Right lobe of liver (tissue), 4 donors: Measurements from ENCODE around the gene SLC9A6.

Experiments used
- POLR2A ChIP-seq: fragments of 450-650 bp; IDR thresholded peaks from one replicate; pipeline ENCODE4 v1.6.1; 2017; ENCODE audit warnings: antibody characterized with exemption, mild to moderate bottlenecking
- TF ChIP-seq, protein P1 (sequence below), 4 donors: fragments of 200-600 bp in 3 of 4; fragments of 450-650 bp in 1 of 4; IDR thresholded peaks; one replicate each; pipeline versions ENCODE4 v1.5.1 to v1.8.0; 2016 to 2022; ENCODE audit warnings: antibody characterized with exemption in 4 of 4, mild to moderate bottlenecking in 2 of 4
- donor health status: DM: no; HTN: no; CAD: no.
- donor health status: DM: no; HTN: no; CAD: no.
- donor health status: DM: no; HTN: yes; CAD: no.

DNA sequence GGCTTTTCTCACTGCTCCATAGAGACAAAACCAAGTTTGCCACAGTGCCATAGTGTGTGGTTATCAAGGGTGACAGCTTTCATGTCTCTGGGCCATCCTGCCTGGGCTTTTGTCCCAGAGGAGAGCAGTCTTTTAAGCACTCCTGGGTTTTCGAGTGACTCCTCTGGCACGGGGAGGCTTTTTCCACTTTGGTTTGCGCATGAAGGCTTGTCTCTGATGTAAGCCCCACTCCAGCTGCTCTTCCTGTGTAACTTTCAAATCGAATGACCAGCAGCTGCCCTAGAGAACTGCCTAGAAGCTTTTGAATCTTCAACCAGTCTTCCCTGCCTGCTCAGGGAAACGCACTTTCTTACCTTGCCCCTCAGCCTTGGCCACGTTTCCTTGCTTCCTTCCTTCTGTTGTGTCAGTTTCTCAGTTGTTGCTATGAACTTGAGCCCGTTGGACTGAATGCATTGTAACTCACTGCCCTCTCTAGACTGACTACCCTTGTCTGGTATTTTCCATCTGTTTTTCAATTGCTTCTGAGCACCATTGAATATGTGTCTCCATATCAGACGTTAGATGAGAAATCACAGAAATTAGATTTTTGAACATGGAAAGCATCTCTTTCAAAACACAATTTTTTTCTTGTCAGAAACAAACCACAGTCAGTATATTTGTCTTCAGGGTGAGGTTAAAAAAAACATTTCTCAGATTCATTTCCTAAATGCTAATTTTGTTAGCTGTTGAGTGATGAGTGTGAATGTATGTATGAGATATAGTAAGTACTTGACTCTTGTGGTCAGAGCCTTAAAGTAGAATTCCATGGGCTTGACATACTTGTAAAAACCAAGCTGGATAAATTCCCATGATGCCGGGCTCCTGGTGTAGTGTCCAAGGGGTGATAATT is 45.3 kb downstream of the SLC9A6 start:
- TF ChIP-seq, protein P1, sequence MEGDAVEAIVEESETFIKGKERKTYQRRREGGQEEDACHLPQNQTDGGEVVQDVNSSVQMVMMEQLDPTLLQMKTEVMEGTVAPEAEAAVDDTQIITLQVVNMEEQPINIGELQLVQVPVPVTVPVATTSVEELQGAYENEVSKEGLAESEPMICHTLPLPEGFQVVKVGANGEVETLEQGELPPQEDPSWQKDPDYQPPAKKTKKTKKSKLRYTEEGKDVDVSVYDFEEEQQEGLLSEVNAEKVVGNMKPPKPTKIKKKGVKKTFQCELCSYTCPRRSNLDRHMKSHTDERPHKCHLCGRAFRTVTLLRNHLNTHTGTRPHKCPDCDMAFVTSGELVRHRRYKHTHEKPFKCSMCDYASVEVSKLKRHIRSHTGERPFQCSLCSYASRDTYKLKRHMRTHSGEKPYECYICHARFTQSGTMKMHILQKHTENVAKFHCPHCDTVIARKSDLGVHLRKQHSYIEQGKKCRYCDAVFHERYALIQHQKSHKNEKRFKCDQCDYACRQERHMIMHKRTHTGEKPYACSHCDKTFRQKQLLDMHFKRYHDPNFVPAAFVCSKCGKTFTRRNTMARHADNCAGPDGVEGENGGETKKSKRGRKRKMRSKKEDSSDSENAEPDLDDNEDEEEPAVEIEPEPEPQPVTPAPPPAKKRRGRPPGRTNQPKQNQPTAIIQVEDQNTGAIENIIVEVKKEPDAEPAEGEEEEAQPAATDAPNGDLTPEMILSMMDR (IDR thresholded peaks at IDR 0.05), result no peak
- no peak for TF ChIP-seq POLR2A
